Smooth muscle cell (in vitro differentiated cells): ENCODE results near the gene ABCB6. TPM values are rescaled to one million over a fixed set of nuclear protein-coding genes. Genes with fewer than 3 reads are reported as not detected.

ENCODE experiments used
- DNase-seq: peaks from one replicate; lab custom pipeline; 2025; ENCODE audit not compliant: unreplicated experiment; lab: John Stamatoyannopoulos, UW
- H2AFZ ChIP-seq: fragments of 200-600 bp; sonication (generic); 2 replicates; pipeline ENCODE4 v1.6.0; 2016; ENCODE audit warnings: antibody characterized with exemption, low read depth, mild to moderate bottlenecking
- H3F3A ChIP-seq: fragments of 200-600 bp; sonication (generic); 2 replicates; pipeline ENCODE4 v1.6.0; 2017; ENCODE audit warnings: antibody characterized with exemption, low read depth
- H3K27ac ChIP-seq: fragments of 200-600 bp; sonication (generic); 2 replicates; pipeline ENCODE4 v1.5.1; 2016; ENCODE audit warnings: low read depth, mild to moderate bottlenecking
- H3K27me3 ChIP-seq: fragments of 200-600 bp; sonication (generic); 2 replicates; pipeline ENCODE4 v1.6.1; 2016; ENCODE audit warnings: low read depth, mild to moderate bottlenecking
- H3K36me3 ChIP-seq: fragments of 200-600 bp; sonication (generic); 2 replicates; pipeline ENCODE4 v1.5.1; 2016; ENCODE audit warnings: low read depth
- H3K4me1 ChIP-seq: fragments of 200-600 bp; sonication (generic); 2 replicates; pipeline ENCODE4 v1.5.1; 2016; ENCODE audit warnings: low read depth
- H3K4me2 ChIP-seq: fragments of 200-600 bp; sonication (generic); 2 replicates; pipeline ENCODE4 v1.6.0; 2016; ENCODE audit warnings: mild to moderate bottlenecking
- H3K4me3 ChIP-seq: fragments of 200-600 bp; sonication (generic); 2 replicates; pipeline ENCODE4 v1.5.1; 2016; ENCODE audit warnings: mild to moderate bottlenecking
- H3K79me2 ChIP-seq: fragments of 200-600 bp; sonication (generic); 2 replicates; pipeline ENCODE4 v1.6.0; 2016; ENCODE audit warnings: low read depth, mild to moderate bottlenecking
- H3K9ac ChIP-seq: fragments of 200-600 bp; sonication (generic); 2 replicates; pipeline ENCODE4 v1.6.0; 2016; ENCODE audit warnings: low read depth
- H3K9me3 ChIP-seq: fragments of 200-600 bp; sonication (generic); replicated peaks from 2 replicates; pipeline ENCODE4 v1.5.1; 2016; ENCODE audit warnings: low read depth
- H4K20me1 ChIP-seq: fragments of 200-600 bp; sonication (generic); 2 replicates; pipeline ENCODE4 v1.6.0; 2016; ENCODE audit warnings: low read depth
- WGBS: methylation state at CpG from one replicate; pipeline ENCODE4 v1.1.7; 2016; ENCODE audit warnings: low lambda C conversion rate; 5-methylcytosine and 5-hydroxymethylcytosine counted together
- polyA plus RNA-seq: library from polyadenylated mRNA; unstranded; fragments of >200 nt; fragmentation: Nextera tagmentation; extraction: Ambion mirVana; gene quantifications from 2 replicates; pipeline ENCODE4 v1.2.1, GENCODE V29; 2016
- total RNA-seq: library from RNA; depleted of rRNA; stranded (reverse); fragments of >200 nt; gene quantifications from 2 replicates; pipeline ENCODE4 v1.2.3, GENCODE V29; 2014
- TF ChIP-seq, protein P1 (sequence below): fragments of 200-600 bp; sonication (generic); IDR thresholded peaks from 2 replicates; pipeline ENCODE4 v1.5.1; 2017; ENCODE audit warnings: borderline replicate concordance, mild to moderate bottlenecking, antibody characterized with exemption; ENCODE audit not compliant: insufficient read depth, poor library complexity, severe bottlenecking

The ABCB6 gene
- total and polyA plus RNA-seq, 2 experiments from 2014 or later, result 18.2 to 41.3 TPM

DNA sequence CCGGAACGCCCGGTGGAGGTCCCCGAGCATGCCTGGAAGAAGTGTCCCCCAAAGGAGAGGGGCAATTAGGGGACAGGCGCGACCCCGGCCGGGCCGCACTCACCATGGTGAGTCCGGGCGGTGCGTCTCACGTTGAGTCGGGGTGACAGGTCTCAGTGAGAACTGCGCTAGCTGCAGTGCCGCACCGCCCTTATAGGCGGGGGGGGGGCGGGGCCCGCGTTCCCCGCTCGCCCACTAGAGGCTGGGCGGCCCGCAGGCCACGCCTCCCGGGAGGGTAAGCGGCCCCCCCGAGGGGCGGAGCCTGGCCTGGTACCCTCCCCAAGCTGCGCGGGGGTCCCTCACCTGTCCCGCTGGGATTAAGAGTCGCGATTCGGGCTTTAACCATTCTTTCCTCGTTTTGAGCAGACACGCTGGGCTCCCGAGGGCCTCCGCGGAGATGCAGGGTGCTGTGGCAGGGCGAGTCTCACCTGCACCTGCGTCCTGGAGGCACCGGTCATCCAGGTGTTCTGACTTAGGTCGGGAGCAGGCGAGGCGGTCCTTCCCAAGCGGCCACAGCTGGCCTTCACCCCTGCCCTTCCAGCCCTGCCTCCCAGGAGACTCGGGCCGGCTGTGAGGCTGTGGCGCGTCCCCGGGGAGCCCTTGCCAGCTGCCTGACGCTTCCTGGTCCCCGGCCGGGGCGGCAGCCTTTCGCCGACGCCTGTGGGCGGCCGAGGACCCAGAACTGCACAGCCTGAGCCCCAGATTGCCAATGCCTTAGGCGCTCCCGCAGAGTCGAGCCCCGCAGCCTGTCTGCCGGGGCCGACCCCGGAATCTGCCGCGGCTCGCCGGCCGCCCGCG lies 35.2 kb upstream of the ABCB6 start, which contains the start of gene TUBA4A:
Gene TUBA4A (minus strand): TSS at position 166 of the 837 bp plus-strand sequence. CDS start 60 bp downstream, at position 106.
- H3K9ac ChIP-seq, result peak within 1 kb of the TSS; percentile 45
- TF ChIP-seq, protein P1, sequence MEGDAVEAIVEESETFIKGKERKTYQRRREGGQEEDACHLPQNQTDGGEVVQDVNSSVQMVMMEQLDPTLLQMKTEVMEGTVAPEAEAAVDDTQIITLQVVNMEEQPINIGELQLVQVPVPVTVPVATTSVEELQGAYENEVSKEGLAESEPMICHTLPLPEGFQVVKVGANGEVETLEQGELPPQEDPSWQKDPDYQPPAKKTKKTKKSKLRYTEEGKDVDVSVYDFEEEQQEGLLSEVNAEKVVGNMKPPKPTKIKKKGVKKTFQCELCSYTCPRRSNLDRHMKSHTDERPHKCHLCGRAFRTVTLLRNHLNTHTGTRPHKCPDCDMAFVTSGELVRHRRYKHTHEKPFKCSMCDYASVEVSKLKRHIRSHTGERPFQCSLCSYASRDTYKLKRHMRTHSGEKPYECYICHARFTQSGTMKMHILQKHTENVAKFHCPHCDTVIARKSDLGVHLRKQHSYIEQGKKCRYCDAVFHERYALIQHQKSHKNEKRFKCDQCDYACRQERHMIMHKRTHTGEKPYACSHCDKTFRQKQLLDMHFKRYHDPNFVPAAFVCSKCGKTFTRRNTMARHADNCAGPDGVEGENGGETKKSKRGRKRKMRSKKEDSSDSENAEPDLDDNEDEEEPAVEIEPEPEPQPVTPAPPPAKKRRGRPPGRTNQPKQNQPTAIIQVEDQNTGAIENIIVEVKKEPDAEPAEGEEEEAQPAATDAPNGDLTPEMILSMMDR, result no peak
- no peaks in the 10 kb centered on the region for H3K79me2 ChIP-seq
- H3K4me3 ChIP-seq, result peak within 1 kb of the TSS; percentile 57
- 3% methylated on average over 72 of the region's 76 CpGs for WGBS
- H3K27me3 ChIP-seq, result peaks cover 54% of the 10 kb centered on the region
- H2AFZ ChIP-seq, result peak within 1 kb of the TSS; percentile 71
- peak within 1 kb of the TSS; percentile 92 for H3K4me2 ChIP-seq
- H3K4me1 ChIP-seq, result peaks cover 20% of the 10 kb centered on the region
- DNase-seq, result no peak
- H3K36me3 ChIP-seq, result no peaks in the 10 kb centered on the region
- no peaks in the 10 kb centered on the region for H3K9me3 ChIP-seq
- H4K20me1 ChIP-seq, result no peaks in the 10 kb centered on the region
- H3K27ac ChIP-seq, result peak within 1 kb of the TSS; percentile 24
- peaks cover 17% of the 10 kb centered on the region for H3F3A ChIP-seq

DNA sequence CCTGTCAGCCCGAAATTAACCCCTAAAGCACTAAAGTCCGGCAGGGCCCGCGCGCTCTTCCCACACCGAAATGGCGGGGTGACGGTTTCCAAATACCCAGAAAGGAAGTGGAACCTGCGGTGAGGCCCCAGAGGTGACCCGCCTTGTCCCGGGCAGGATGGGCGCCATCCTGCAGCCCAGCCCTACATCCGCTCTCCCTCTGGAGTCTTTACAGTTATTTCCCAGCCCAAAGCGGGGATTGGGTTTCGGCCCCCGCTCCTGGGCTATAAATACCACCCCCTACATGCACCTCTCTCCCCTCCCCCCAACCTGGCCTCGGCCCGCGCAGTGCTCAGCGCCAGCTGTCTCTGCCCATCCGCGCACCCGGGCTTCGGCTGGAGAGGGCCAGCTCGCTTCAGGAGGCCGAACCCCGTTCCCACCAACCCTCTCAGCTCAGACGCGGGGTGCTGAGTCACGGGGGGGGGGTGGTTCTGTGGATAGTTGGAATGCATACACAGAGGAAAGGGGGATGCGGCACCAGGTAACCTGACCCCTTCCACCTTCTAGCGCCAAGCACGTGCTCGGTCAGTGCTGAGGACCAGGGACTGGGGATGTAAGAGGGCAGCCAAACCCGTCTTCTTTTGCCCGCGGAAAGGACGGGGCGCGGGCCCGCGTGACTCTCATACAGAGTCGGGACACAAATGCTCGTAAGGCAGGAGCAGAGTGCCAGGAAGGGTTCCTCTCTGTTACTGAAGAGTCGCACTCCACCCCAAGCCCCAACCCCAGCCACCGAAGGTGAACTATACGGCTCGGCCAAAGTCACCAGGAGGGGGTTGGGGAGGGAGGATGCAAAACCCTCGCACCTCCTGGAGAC lies 34.4 kb upstream of the ABCB6 start, which contains the start of gene TUBA4B:
Gene TUBA4B (plus strand): TSS at position 344 of the 853 bp plus-strand sequence. CDS start 165 bp downstream, at position 509.
- Histone ChIP-seq H3F3A (peaks cover 17% of the 10 kb centered on the region), H3K36me3 (no peaks in the 10 kb centered on the region), H3K27me3 (peaks cover 54% of the 10 kb centered on the region), H3K9me3 (no peaks in the 10 kb centered on the region), H2AFZ (peak within 1 kb of the TSS; percentile 71), H3K27ac (no peak within 1 kb of the TSS), H3K9ac (peak within 1 kb of the TSS; percentile 45), H3K4me2 (peak within 1 kb of the TSS; percentile 92), H3K4me3 (peak within 1 kb of the TSS; percentile 57), H3K4me1 (peaks cover 20% of the 10 kb centered on the region), H3K79me2 (no peaks in the 10 kb centered on the region), H4K20me1 (no peaks in the 10 kb centered on the region)
- 3% methylated on average over 49 of the region's 49 CpGs for WGBS
- TF ChIP-seq, protein P1, result no peak
- DNase-seq, result no peak

DNA sequence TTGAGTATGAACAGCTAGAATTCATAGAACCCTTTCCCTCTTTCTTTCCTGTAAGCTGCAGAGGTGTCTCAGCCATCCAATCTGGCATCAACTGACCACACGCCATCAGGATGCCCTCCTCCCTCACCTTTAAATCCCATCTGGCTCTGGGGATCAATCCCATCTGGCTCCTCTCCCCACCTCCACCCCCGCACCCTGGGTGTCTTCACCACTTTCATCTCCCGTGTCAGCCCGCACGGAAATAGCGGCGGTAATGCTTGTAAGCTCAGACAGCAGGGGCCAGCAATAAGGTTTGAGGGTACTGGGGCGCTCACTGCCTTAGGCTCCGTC lies 33.8 kb upstream of the ABCB6 start:
- 14% methylated on average over 9 of the region's 9 CpGs for WGBS
- Histone ChIP-seq H3F3A (peaks cover 17% of the 10 kb centered on the region), H3K4me3 (peak overlapping the region; percentile 57), H2AFZ (no peak overlapping the region), H3K9ac (no peak overlapping the region), H3K4me1 (peaks cover 20% of the 10 kb centered on the region), H3K4me2 (peak overlapping the region; percentile 92), H3K36me3 (no peaks in the 10 kb centered on the region), H4K20me1 (no peaks in the 10 kb centered on the region), H3K27me3 (peaks cover 54% of the 10 kb centered on the region), H3K27ac (no peak overlapping the region), H3K79me2 (no peaks in the 10 kb centered on the region), H3K9me3 (no peaks in the 10 kb centered on the region)
- TF ChIP-seq, protein P1, result no peak
- no peak for DNase-seq
